IMR-90 (cell line): ENCODE data around the gene TBC1D22A. TPM values are rescaled to one million over a fixed set of nuclear protein-coding genes. Genes with fewer than 3 reads are reported as not detected.
A peak's percentile ranks its signal among the peaks of the same experiment; 100 is the strongest.

ENCODE experiments used
- ATAC-seq: fragments of 200-7000 bp; cut with Tn5 transposase; 2 replicates; pipeline ENCODE4 v1.9.1; 2020; ENCODE audit warnings: low read depth, mild to moderate bottlenecking, moderate library complexity
- BruUV-seq: library from RNA; stranded (reverse); fragments of 400-500 nt; replicated peaks from 2 replicates; lab custom pipeline; 2021; lab: Mats Ljungman, UMichigan
- CTCF ChIA-PET: fragments of 300-600 bp; formaldehyde crosslinking; extraction: SDS; loops from one replicate; lab custom pipeline; 2021; ENCODE audit warnings: antibody characterized with exemption; lab: Yijun Ruan, JAX
- POLR2A ChIA-PET: fragments of 300-600 bp; sonication (Branson Sonifier 250); formaldehyde crosslinking; loops from one replicate; lab custom pipeline; 2022; ENCODE audit warnings: antibody characterized with exemption; ENCODE audit not compliant: unreplicated experiment; lab: Charles Lee
- DNase-seq: peaks from one replicate; pipeline ENCODE4 v3.0.0; 2013
- H2AFZ ChIP-seq: replicated peaks from 2 replicates; pipeline ENCODE3; 2013; ENCODE audit warnings: low read length, mild to moderate bottlenecking; ENCODE audit not compliant: poor library complexity
- H2AK5ac ChIP-seq: 2 replicates; pipeline ENCODE4 v1.6.1; 2013; ENCODE audit warnings: low read depth, low read length, inconsistent platforms
- H2AK9ac ChIP-seq: replicated peaks from 2 replicates; pipeline ENCODE3; 2013; ENCODE audit warnings: mild to moderate bottlenecking, low read depth, low read length, moderate library complexity; ENCODE audit not compliant: poor library complexity
- H2BK120ac ChIP-seq: 2 replicates; pipeline ENCODE4 v1.6.1; 2013; ENCODE audit warnings: low read depth, low read length, inconsistent platforms
- H2BK15ac ChIP-seq: 3 replicates; pipeline ENCODE4 v1.6.1; 2013; ENCODE audit warnings: low read depth, low read length, inconsistent platforms
- H2BK20ac ChIP-seq: 2 replicates; pipeline ENCODE4 v1.6.1; 2013; ENCODE audit warnings: low read depth, mild to moderate bottlenecking, inconsistent platforms, low read length, moderate library complexity
- H2BK5ac ChIP-seq: 2 replicates; pipeline ENCODE4 v1.6.1; 2013; ENCODE audit warnings: mild to moderate bottlenecking, low read depth, low read length, inconsistent platforms; ENCODE audit not compliant: poor library complexity, severe bottlenecking
- H3K14ac ChIP-seq: replicated peaks from 2 replicates; pipeline ENCODE4 v1.6.1; 2013; ENCODE audit warnings: low read depth, low read length, inconsistent platforms
- H3K18ac ChIP-seq: 2 replicates; pipeline ENCODE4 v1.6.1; 2013; ENCODE audit warnings: low read depth, low read length, control low read depth
- H3K23ac ChIP-seq: 2 replicates; pipeline ENCODE4 v1.6.1; 2013; ENCODE audit warnings: low read depth, low read length, inconsistent platforms
- H3K27ac ChIP-seq: 2 replicates; pipeline ENCODE4 v1.5.1; 2013; ENCODE audit warnings: mild to moderate bottlenecking, control low read depth, low read length; ENCODE audit not compliant: insufficient read depth
- H3K27me3 ChIP-seq: 2 replicates; pipeline ENCODE4 v1.6.1; 2013; ENCODE audit warnings: low read length; ENCODE audit not compliant: control insufficient read depth, insufficient read depth
- H3K36me3 ChIP-seq: 2 replicates; pipeline ENCODE4 v1.6.1; 2013; ENCODE audit warnings: low read length, mixed read lengths; ENCODE audit not compliant: control insufficient read depth, insufficient read depth
- H3K4ac ChIP-seq: 2 replicates; pipeline ENCODE4 v1.6.1; 2013; ENCODE audit warnings: low read depth, low read length, inconsistent platforms
- H3K4me1 ChIP-seq: 2 replicates; pipeline ENCODE4 v1.6.1; 2013; ENCODE audit warnings: low read length, mixed read lengths; ENCODE audit not compliant: control insufficient read depth, insufficient read depth
- H3K4me2 ChIP-seq: 2 replicates; pipeline ENCODE4 v1.6.1; 2013; ENCODE audit warnings: low read depth, mild to moderate bottlenecking, control low read depth, low read length, moderate library complexity
- H3K4me3 ChIP-seq: 2 replicates; pipeline ENCODE4 v1.5.1; 2013; ENCODE audit warnings: low read depth, mild to moderate bottlenecking, control low read depth, low read length, moderate library complexity; ENCODE audit not compliant: insufficient read depth
- H3K56ac ChIP-seq: 2 replicates; pipeline ENCODE4 v1.6.1; 2013; ENCODE audit warnings: low read length, inconsistent platforms; ENCODE audit not compliant: insufficient read depth; ENCODE audit errors: extremely low read depth
- H3K79me1 ChIP-seq, 2 experiments: 2 replicates each; pipeline ENCODE4 v1.6.1; 2013; ENCODE audit warnings: low read length in 2 of 2, inconsistent platforms in 1 of 2, low read depth in 1 of 2
- H3K9ac ChIP-seq: 2 replicates; pipeline ENCODE4 v1.6.1; 2013; ENCODE audit warnings: low read depth, low read length, control low read depth
- H3K9me1 ChIP-seq: 2 replicates; pipeline ENCODE4 v1.6.1; 2013; ENCODE audit warnings: low read length, inconsistent platforms; ENCODE audit not compliant: insufficient read depth
- H3K9me3 ChIP-seq: 2 replicates; pipeline ENCODE4 v1.6.1; 2013; ENCODE audit warnings: low read length; ENCODE audit not compliant: control insufficient read depth, insufficient read depth
- H4K20me1 ChIP-seq: 2 replicates; pipeline ENCODE4 v1.6.1; 2013; ENCODE audit warnings: low read length, inconsistent platforms; ENCODE audit not compliant: insufficient read depth
- H4K5ac ChIP-seq: 2 replicates; pipeline ENCODE4 v1.6.1; 2013; ENCODE audit warnings: mild to moderate bottlenecking, low read depth, low read length, control low read depth
- H4K8ac ChIP-seq, 2 experiments: 2 replicates each; pipeline ENCODE4 v1.6.1; 2013; ENCODE audit warnings: low read depth in 2 of 2, low read length in 2 of 2, control low read depth in 1 of 2, inconsistent platforms in 1 of 2
- H4K91ac ChIP-seq: 2 replicates; pipeline ENCODE4 v1.6.1; 2013; ENCODE audit warnings: low read depth, low read length, inconsistent platforms; ENCODE audit not compliant: insufficient read depth
- ELK1 ChIP-seq: fragments of 150-350 bp; IDR thresholded peaks from 2 replicates; pipeline ENCODE4 v1.6.1; 2016; ENCODE audit warnings: low read depth, mild to moderate bottlenecking, low read length, moderate library complexity, borderline replicate concordance
- FOS ChIP-seq: fragments of 150-350 bp; IDR thresholded peaks from 2 replicates; pipeline ENCODE4 v1.6.1; 2016; ENCODE audit warnings: low read depth, low read length
- MAFK ChIP-seq: IDR thresholded peaks from 2 replicates; pipeline ENCODE4 v1.6.1; 2012; ENCODE audit warnings: low read depth, low read length, improper control_type of control experiment
- MXI1 ChIP-seq: IDR thresholded peaks from 2 replicates; pipeline ENCODE4 v1.6.1; 2012; ENCODE audit warnings: low read depth, mild to moderate bottlenecking, low read length, moderate library complexity, borderline replicate concordance
- NFE2L2 ChIP-seq: fragments of 150-350 bp; IDR thresholded peaks from 2 replicates; pipeline ENCODE4 v1.6.1; 2016; ENCODE audit warnings: low read depth, mild to moderate bottlenecking, low read length
- POLR2A ChIP-seq: IDR thresholded peaks from 2 replicates; pipeline ENCODE4 v1.6.1; 2012; ENCODE audit warnings: mild to moderate bottlenecking, low read depth, low read length
- RAD21 ChIP-seq: IDR thresholded peaks from 2 replicates; pipeline ENCODE4 v1.6.1; 2012; ENCODE audit warnings: low read length, improper control_type of control experiment
- RCOR1 ChIP-seq: IDR thresholded peaks from 2 replicates; pipeline ENCODE4 v1.6.1; 2012; ENCODE audit warnings: mild to moderate bottlenecking, low read length, improper control_type of control experiment; ENCODE audit not compliant: insufficient replicate concordance
- RFX5 ChIP-seq: IDR thresholded peaks from 2 replicates; pipeline ENCODE4 v1.8.0; 2012; ENCODE audit warnings: low read depth, mild to moderate bottlenecking, low read length, moderate library complexity
- SMC3 ChIP-seq: fragments of 150-350 bp; IDR thresholded peaks from 2 replicates; pipeline ENCODE4 v1.6.1; 2016; ENCODE audit warnings: low read depth, mild to moderate bottlenecking, antibody characterized with exemption, low read length, moderate library complexity
- WGBS, 2 experiments: methylation state at CpG; one replicate each; pipeline versions ENCODE4 v1.1.5 to v1.1.7; 2013; ENCODE audit warnings: missing lambda C conversion rate in 2 of 2; ENCODE audit not compliant: insufficient read length in 1 of 2; ENCODE audit errors: extremely low coverage in 2 of 2; 5-methylcytosine and 5-hydroxymethylcytosine counted together
- dilution Hi-C: fragments of 300-500 bp; cut with HindIII; formaldehyde crosslinking; loops from one replicate; pipeline ENCODE4 v1.14.3; 2018; ENCODE audit warnings: low sequenced_read_pairs; ENCODE audit not compliant: unreplicated experiment
- in situ Hi-C: fragments of 300-500 bp; cut with MboI; formaldehyde crosslinking; loops from 3 replicates; pipeline ENCODE4 v1.14.3; 2019; ENCODE audit warnings: low sequenced_read_pairs, inconsistent platforms, mixed read lengths
- intact Hi-C: fragments of 100-400 bp; cut with micrococcal nuclease; formaldehyde crosslinking; loops from 2 replicates; pipeline ENCODE4 v1.10.0; 2022
- polyA plus RNA-seq, 3 experiments: library from polyadenylated mRNA; depleted of rRNA; stranded (reverse); fragments of >200 nt; gene quantifications; 2 replicates each; pipeline ENCODE4 v1.2.3, GENCODE V29; 2012; ENCODE audit warnings: low replicate concordance in 1 of 3
- total RNA-seq: library from RNA; depleted of rRNA; stranded (reverse); fragments of >200 nt; gene quantifications from 2 replicates; pipeline ENCODE4 v1.2.3, GENCODE V29; 2012
- TF ChIP-seq, protein P1 (sequence below): fragments of 150-350 bp; IDR thresholded peaks from 2 replicates; pipeline ENCODE4 v1.6.1; 2017; ENCODE audit warnings: mild to moderate bottlenecking, antibody characterized with exemption, low read length, low read depth
- TF ChIP-seq, protein P2 (sequence below): conservative IDR thresholded peaks from 2 replicates; pipeline ENCODE4 v1.5.1; 2012; ENCODE audit warnings: mild to moderate bottlenecking, low read depth, low read length, improper control_type of control experiment

The TBC1D22A gene
- total and polyA plus RNA-seq, 2 of the 4 experiments (the other 2 are of a cell fraction), result 9.0 to 16.7 TPM

- no peak for ATAC-seq
- Histone ChIP-seq H4K8ac (no peak overlapping the region), H3K27ac (no peak overlapping the region), H3K27me3 (no peaks in the 10 kb centered on the region), H3K14ac (no peak overlapping the region), H3K79me1 (no peaks in the 10 kb centered on the region; a peak in 1 of 4 replicates), H2BK15ac (no peak overlapping the region), H3K4me2 (no peak overlapping the region), H4K5ac (no peak overlapping the region), H2AK5ac (no peak overlapping the region), H3K4ac (no peak overlapping the region), H4K91ac (no peak overlapping the region), H2BK5ac (no peak overlapping the region), H3K4me3 (no peak overlapping the region), H3K56ac (no peak overlapping the region), H2AK9ac (peak overlapping the region; percentile 50), H3K9me1 (peaks cover 14% of the 10 kb centered on the region), H4K20me1 (no peaks in the 10 kb centered on the region; the same call in 1 of the 2 replicates), H2BK20ac (no peak overlapping the region), H3K36me3 (peaks cover 7% of the 10 kb centered on the region), H3K23ac (no peak overlapping the region), H2AFZ (no peak overlapping the region), H3K4me1 (peaks cover 4% of the 10 kb centered on the region), H3K9me3 (no peaks in the 10 kb centered on the region), H3K18ac (no peak overlapping the region), H2BK120ac (no peak overlapping the region), H3K9ac (no peak overlapping the region)
- ChIA-PET CTCF (no interaction called here), POLR2A (no interaction called here)
- BruUV-seq, result no TSS peak
- TF ChIP-seq SMC3 (no peak), RAD21 (no peak), RCOR1 (no peak), RFX5 (no peak), ELK1 (no peak), NFE2L2 (no peak), MXI1 (no peak), MAFK (no peak), FOS (no peak), POLR2A (no peak)
- TF ChIP-seq, protein P1, sequence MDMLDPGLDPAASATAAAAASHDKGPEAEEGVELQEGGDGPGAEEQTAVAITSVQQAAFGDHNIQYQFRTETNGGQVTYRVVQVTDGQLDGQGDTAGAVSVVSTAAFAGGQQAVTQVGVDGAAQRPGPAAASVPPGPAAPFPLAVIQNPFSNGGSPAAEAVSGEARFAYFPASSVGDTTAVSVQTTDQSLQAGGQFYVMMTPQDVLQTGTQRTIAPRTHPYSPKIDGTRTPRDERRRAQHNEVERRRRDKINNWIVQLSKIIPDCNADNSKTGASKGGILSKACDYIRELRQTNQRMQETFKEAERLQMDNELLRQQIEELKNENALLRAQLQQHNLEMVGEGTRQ, result no peak
- TF ChIP-seq, protein P2, sequence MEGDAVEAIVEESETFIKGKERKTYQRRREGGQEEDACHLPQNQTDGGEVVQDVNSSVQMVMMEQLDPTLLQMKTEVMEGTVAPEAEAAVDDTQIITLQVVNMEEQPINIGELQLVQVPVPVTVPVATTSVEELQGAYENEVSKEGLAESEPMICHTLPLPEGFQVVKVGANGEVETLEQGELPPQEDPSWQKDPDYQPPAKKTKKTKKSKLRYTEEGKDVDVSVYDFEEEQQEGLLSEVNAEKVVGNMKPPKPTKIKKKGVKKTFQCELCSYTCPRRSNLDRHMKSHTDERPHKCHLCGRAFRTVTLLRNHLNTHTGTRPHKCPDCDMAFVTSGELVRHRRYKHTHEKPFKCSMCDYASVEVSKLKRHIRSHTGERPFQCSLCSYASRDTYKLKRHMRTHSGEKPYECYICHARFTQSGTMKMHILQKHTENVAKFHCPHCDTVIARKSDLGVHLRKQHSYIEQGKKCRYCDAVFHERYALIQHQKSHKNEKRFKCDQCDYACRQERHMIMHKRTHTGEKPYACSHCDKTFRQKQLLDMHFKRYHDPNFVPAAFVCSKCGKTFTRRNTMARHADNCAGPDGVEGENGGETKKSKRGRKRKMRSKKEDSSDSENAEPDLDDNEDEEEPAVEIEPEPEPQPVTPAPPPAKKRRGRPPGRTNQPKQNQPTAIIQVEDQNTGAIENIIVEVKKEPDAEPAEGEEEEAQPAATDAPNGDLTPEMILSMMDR, result no peak
- no peak for DNase-seq
- intact Hi-C loops, result no loop called here
- WGBS, 2 experiments, result 100% methylated on average over 1 of the region's 18 CpGs; no CpG with 5 or more reads in 1 of the 2 experiments
- in situ Hi-C loops, result no loop called here
- dilution Hi-C loops, result no loop called here
Measured at GRCh38 chr22:47056776-47057470, 294.5 kb downstream of the TBC1D22A start.
